Left ventricle myocardium inferior (tissue), 1 donor: ENCODE measurements around the gene PHGDH. TPM values are rescaled to one million over a fixed set of nuclear protein-coding genes. Genes with fewer than 3 reads are reported as not detected.
A peak's percentile ranks its signal among the peaks of the same experiment; 100 is the strongest.

Source experiments
- DNase-seq: peaks from one replicate; pipeline ENCODE4 v3.0.0-alpha.2; 2020
- H3K27ac ChIP-seq: fragments of 200-600 bp; replicated peaks from 2 replicates; pipeline ENCODE4 v1.8.0; 2021
- H3K27me3 ChIP-seq: fragments of 200-600 bp; 2 replicates; pipeline ENCODE4 v1.8.0; 2021; ENCODE audit warnings: low read depth
- H3K36me3 ChIP-seq: fragments of 200-600 bp; 2 replicates; pipeline ENCODE4 v1.8.0; 2021
- H3K4me1 ChIP-seq: fragments of 200-600 bp; 2 replicates; pipeline ENCODE4 v1.8.0; 2021
- H3K4me3 ChIP-seq: fragments of 200-600 bp; 2 replicates; pipeline ENCODE4 v1.8.0; 2021; ENCODE audit warnings: mild to moderate bottlenecking, moderate library complexity
- H3K9me3 ChIP-seq: fragments of 200-600 bp; replicated peaks from 2 replicates; pipeline ENCODE4 v1.8.0; 2021
- intact Hi-C: fragments of 100-400 bp; cut with micrococcal nuclease; formaldehyde crosslinking; loops from one replicate; pipeline ENCODE4 v1.11.0; 2022
- total RNA-seq: library from RNA; stranded (reverse); fragmentation: NEBNext Ultra II Directional; extraction: Animal tissue kit (Norgen Biotek cat#: 25700); gene quantifications from one replicate; pipeline ENCODE4 v1.2.1, GENCODE V29; 2021
- TF ChIP-seq, protein P1 (sequence below): fragments of 200-600 bp; IDR thresholded peaks from 2 replicates; pipeline ENCODE4 v1.8.0; 2021; ENCODE audit warnings: antibody characterized with exemption, mild to moderate bottlenecking, borderline replicate concordance
- donor health status: DM: no; HTN: yes; CAD: no; lungs with severe emphysema.

The PHGDH gene
- total RNA-seq, 1 donor from 2014 or later, result 6.4 TPM

DNA sequence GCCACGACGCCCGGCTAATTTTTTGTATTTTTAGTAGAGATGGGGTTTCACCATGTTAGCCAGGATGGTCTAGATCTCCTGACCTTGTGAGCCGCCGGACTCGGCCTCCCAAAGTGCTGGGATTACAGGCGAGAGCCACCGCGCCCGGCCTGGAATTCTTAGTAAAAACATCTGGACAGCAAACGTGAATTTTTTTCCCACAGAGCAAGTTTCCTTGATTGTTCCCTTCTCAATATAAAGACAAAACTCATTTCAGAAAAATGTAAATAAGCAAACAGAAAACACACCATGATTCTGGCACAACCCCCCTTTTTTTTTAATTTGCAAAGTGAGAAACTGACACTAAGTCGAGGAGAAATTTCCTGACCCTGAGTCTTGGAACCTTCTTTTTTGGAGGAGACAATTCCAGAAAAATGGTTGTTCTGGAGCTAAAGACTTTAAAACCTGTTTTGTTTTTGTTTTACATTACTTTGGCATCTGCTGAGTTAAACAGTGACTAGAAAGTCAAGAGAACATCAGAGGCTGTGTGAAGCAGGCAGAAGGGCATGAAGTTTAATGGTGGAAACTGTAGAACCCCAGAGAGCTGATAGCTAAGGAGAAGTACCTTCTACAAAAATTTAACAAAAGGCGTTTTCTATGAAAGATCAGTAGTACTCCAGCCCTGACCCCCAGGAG, 67.3 kb downstream of the PHGDH start:
- intact Hi-C loops, result no loop called here
- Histone ChIP-seq H3K27ac (no peak overlapping the region), H3K4me3 (no peak overlapping the region), H3K36me3 (no peaks in the 10 kb centered on the region), H3K9me3 (no peaks in the 10 kb centered on the region), H3K4me1 (peaks cover 15% of the 10 kb centered on the region), H3K27me3 (no peaks in the 10 kb centered on the region)
- no peak for DNase-seq
- TF ChIP-seq, protein P1, sequence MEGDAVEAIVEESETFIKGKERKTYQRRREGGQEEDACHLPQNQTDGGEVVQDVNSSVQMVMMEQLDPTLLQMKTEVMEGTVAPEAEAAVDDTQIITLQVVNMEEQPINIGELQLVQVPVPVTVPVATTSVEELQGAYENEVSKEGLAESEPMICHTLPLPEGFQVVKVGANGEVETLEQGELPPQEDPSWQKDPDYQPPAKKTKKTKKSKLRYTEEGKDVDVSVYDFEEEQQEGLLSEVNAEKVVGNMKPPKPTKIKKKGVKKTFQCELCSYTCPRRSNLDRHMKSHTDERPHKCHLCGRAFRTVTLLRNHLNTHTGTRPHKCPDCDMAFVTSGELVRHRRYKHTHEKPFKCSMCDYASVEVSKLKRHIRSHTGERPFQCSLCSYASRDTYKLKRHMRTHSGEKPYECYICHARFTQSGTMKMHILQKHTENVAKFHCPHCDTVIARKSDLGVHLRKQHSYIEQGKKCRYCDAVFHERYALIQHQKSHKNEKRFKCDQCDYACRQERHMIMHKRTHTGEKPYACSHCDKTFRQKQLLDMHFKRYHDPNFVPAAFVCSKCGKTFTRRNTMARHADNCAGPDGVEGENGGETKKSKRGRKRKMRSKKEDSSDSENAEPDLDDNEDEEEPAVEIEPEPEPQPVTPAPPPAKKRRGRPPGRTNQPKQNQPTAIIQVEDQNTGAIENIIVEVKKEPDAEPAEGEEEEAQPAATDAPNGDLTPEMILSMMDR, result no peak

DNA sequence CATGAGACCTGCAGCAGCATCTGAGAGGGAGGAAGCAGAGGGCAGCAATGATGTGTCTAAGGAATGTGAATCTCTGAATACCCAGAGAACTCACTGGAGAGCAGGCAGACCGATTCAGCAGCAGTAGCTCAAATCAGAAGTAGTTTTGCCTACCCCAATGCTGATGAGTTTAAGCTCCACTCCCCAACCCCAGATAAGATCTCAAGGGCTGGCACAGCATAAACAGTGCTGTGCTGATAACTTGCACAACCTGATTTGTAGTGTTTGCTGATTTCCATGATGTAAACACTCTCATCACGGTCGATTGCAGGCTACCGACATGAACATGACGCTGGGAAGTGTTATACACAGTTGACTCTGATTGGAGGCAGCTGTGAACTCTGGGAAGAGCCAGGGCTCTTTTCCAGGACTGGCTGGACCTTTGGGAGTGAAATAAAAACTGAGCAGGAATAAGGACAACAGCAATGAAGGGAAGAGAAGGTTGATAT, 68.2 kb downstream of the PHGDH start:
- Histone ChIP-seq H3K27ac (peak overlapping the region; percentile 57), H3K36me3 (no peaks in the 10 kb centered on the region), H3K27me3 (no peaks in the 10 kb centered on the region), H3K9me3 (no peaks in the 10 kb centered on the region), H3K4me3 (peak overlapping the region; percentile 52), H3K4me1 (peaks cover 11% of the 10 kb centered on the region)
- no peak for DNase-seq
- intact Hi-C loops, result no loop called here
- TF ChIP-seq, protein P1, result no peak

DNA sequence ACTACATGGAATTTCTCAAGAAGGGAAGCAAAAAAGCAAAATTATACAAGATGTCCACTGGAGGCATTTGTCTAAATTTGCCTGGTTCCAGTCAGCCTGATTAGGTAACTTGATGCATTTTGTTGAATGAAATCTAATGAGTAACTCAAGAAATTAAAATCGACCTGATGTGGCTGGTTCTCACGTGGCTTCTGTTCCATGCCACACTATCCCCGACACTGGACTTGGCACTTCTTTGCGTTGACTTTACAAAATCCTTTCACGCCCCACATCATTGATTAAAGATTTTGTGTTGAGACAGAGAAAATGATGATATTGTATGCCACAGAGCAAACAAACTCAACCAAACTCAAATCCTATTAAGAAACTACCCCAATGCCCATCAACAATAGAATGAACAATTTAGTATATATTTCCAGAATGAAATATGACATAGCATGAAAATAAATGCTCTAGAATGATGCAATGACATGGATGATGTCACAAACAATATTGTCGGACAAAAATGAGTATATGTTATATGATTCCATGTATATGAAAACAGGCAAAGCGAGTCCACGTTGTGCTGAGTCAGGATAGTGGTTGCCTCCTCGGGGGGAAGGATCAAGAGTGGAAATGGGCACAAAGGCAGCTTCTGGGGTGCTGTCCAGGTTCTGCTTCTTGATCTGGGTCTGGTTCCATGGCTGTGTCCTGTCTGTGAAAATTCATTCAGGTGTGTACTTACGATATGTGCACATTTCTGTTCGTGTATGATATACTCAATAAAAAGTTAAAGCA, 69.9 kb downstream of the PHGDH start:
- DNase-seq, result no peak
- no peak overlapping the region for H3K27ac ChIP-seq
- intact Hi-C loops, result no loop called here
- H3K27me3 ChIP-seq, result no peaks in the 10 kb centered on the region
- H3K36me3 ChIP-seq, result no peaks in the 10 kb centered on the region
- TF ChIP-seq, protein P1, result no peak
- H3K4me3 ChIP-seq, result no peak overlapping the region
- H3K4me1 ChIP-seq, result peaks cover 11% of the 10 kb centered on the region
- H3K9me3 ChIP-seq, result no peaks in the 10 kb centered on the region

DNA sequence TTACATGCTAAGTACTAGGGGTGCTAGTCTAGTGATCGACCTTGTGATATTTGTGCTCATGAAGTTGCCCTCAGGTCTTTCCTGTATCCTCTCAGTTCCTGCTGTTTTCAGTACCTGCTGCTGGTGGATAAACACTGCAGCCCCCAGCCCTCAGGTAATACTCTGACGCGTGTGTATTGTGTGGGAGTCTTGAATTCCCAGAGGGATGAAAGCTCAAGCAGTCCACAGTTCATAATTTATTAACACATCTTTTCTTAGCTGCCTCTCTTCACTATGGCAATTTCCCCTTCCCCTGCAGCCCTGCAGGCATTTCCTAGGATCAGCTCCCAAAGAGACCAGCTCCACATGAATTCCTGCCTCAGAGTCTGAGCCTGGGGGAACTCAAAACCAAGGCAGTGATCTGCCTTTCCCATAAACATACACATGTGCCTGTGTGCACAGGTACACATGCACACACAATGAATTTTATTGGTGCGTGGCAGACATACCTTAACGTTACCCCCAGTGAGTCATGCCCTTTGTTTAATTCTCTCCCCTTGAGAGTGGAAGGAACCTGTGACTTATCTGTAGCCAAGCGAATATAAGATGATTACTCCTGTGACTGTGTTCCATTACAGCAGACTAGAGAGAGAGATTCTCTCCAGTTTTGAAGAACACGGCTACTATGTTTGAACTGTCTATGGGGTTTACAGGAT, 71.0 kb downstream of the PHGDH start:
- Histone ChIP-seq H3K36me3 (no peaks in the 10 kb centered on the region), H3K27me3 (no peaks in the 10 kb centered on the region), H3K4me1 (peaks cover 11% of the 10 kb centered on the region), H3K9me3 (no peaks in the 10 kb centered on the region), H3K4me3 (no peak overlapping the region), H3K27ac (no peak overlapping the region)
- intact Hi-C loops, result no loop called here
- TF ChIP-seq, protein P1, result no peak
- no peak for DNase-seq

DNA sequence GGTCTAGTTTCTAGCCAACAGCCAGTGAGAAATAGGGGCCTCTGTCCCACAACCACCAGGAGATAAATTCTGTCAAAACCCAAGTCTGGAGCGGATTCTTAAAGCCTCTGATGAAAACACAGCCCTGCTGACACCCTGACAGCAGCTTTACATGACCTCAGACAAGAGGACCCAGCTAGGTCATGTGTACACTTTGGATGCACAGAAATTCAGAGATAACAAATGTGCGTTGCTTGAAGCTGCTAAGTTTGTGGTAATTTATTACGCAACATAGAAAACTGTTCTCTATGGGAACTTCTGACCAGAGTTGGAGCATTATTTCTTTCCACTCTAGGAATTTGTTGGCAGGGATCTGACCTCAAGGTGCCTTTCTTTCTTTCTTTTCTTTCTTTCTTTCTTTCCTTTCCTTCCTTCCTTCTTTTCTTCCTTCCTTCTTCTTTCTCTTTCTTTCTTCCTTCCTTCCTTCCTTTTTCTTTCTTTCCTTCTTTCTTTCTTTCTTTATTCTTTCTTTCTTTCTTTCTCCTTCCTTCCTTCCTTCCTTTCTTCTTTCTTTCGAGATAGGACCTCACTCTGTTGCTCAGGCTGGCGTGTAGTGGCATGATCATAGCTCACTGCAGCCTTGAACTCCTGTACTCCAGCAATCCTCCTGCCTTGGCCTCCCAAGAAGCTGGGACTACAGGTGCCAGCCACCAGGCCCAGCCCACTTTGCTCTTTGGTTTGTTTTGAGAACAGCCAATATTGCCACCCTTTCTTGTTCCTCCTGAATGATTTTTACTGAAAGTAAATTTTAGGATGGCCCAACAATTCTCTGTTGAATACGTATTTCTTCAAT, 71.8 kb downstream of the PHGDH start:
- TF ChIP-seq, protein P1, result no peak
- H3K36me3 ChIP-seq, result no peaks in the 10 kb centered on the region
- H3K9me3 ChIP-seq, result no peaks in the 10 kb centered on the region
- no peak for DNase-seq
- H3K4me3 ChIP-seq, result no peak overlapping the region
- H3K27ac ChIP-seq, result no peak overlapping the region
- intact Hi-C loops, result no loop called here
- peaks cover 11% of the 10 kb centered on the region for H3K4me1 ChIP-seq
- H3K27me3 ChIP-seq, result no peaks in the 10 kb centered on the region
